K562 (cell line): ENCODE data around the gene PPIL6. TPM values are rescaled to one million over a fixed set of nuclear protein-coding genes. Genes with fewer than 3 reads are reported as not detected.

Source experiments
- ATAC-seq: fragments of 200-7000 bp; cut with Tn5 transposase; 3 replicates; pipeline ENCODE4 v1.9.1; 2020; ENCODE audit warnings: moderate library complexity
- BruUV-seq: library from RNA; stranded (reverse); fragments of 400-500 nt; replicated peaks from 2 replicates; lab custom pipeline; 2021; lab: Mats Ljungman, UMichigan
- CTCF ChIA-PET: fragments of 300-600 bp; formaldehyde crosslinking; extraction: SDS; loops from one replicate; lab custom pipeline; 2021; ENCODE audit warnings: low intra/inter-chr PET ratio; lab: Yijun Ruan, JAX
- POLR2A ChIA-PET: fragments of 300-600, 350-650 bp; sonication (Branson Sonifier 250); formaldehyde crosslinking; extraction: SDS; loops from one replicate; lab custom pipeline; 2021; ENCODE audit warnings: antibody characterized with exemption, inconsistent platforms; lab: Yijun Ruan, JAX
- DNase-seq, 4 experiments: peaks; one replicate each; pipeline versions ENCODE4 v3.0.0 to v3.0.0-alpha.2; 2011 to 2018; ENCODE audit warnings: low spot score in 3 of 4, mixed read lengths in 3 of 4; ENCODE audit errors: extremely low read depth in 1 of 4
- FAIRE-seq: peaks from 2 replicates; lab custom pipeline; 2011; peaks lifted over from hg19 to GRCh38; lab: Jason Lieb, UNC
- H2AFZ ChIP-seq: 2 replicates; pipeline ENCODE4 v1.6.0; 2011; ENCODE audit warnings: low read depth, low read length, control low read depth, inconsistent platforms
- H3K27ac ChIP-seq: fragments of 200-600 bp; 3 replicates; pipeline ENCODE4 v1.8.0; 2011; ENCODE audit warnings: low read depth, mild to moderate bottlenecking, control low read depth, inconsistent platforms, low read length, moderate library complexity, mixed read lengths; ENCODE audit errors: extremely low read depth
- H3K27me3 ChIP-seq, 2 experiments: fragments of 300-600 bp in 1 of 2; 2 replicates in 1 of 2; 3 replicates in 1 of 2; pipeline versions ENCODE4 v1.6.0 to v1.8.0; 2011; ENCODE audit warnings: inconsistent platforms in 2 of 2, low read length in 2 of 2, mild to moderate bottlenecking in 1 of 2, mixed read lengths in 1 of 2, moderate library complexity in 1 of 2; ENCODE audit not compliant: control insufficient read depth in 2 of 2, insufficient read depth in 2 of 2
- H3K36me3 ChIP-seq: fragments of 300-600 bp; 3 replicates; pipeline ENCODE4 v1.8.0; 2011; ENCODE audit warnings: mild to moderate bottlenecking, low read length, inconsistent platforms; ENCODE audit not compliant: control insufficient read depth, insufficient read depth
- H3K4me1 ChIP-seq, 2 experiments: fragments of 200-600 bp in 1 of 2; replicated peaks in 1 of 2; 2 replicates in 1 of 2; 3 replicates in 1 of 2; pipeline versions ENCODE4 v1.5.1 to v1.8.0; 2011; ENCODE audit warnings: inconsistent platforms in 2 of 2, low read length in 2 of 2, mild to moderate bottlenecking in 1 of 2, mixed read lengths in 1 of 2, moderate library complexity in 1 of 2; ENCODE audit not compliant: control insufficient read depth in 2 of 2, insufficient read depth in 2 of 2
- H3K4me2 ChIP-seq: 2 replicates; pipeline ENCODE4 v1.6.1; 2011; ENCODE audit warnings: low read length, control low read depth, inconsistent platforms, mixed read lengths; ENCODE audit not compliant: insufficient read depth
- H3K4me3 ChIP-seq: fragments of 200-600 bp; sonication (generic), shearing (Covaris generic); 2 replicates; pipeline ENCODE4 v1.5.1; 2016; ENCODE audit warnings: control low read depth, inconsistent platforms
- H3K79me2 ChIP-seq: fragments of 200-600 bp; 3 replicates; pipeline ENCODE4 v1.8.0; 2011; ENCODE audit warnings: low read length, inconsistent platforms; ENCODE audit not compliant: control insufficient read depth, insufficient read depth
- H3K9ac ChIP-seq, 2 experiments: 2 replicates each; pipeline versions ENCODE4 v1.6.0 to v1.6.1; 2011; ENCODE audit warnings: low read depth in 2 of 2, low read length in 2 of 2, control low read depth in 1 of 2, inconsistent platforms in 1 of 2, mild to moderate bottlenecking in 1 of 2, mixed read lengths in 1 of 2; ENCODE audit not compliant: insufficient read depth in 1 of 2
- H3K9me1 ChIP-seq: one replicate; pipeline ENCODE4 v1.6.0; 2011; ENCODE audit warnings: inconsistent platforms, mild to moderate bottlenecking, low read length, moderate library complexity; ENCODE audit not compliant: control insufficient read depth, insufficient read depth
- H3K9me3 ChIP-seq: replicated peaks from 2 replicates; pipeline ENCODE4 v1.5.1; 2011; ENCODE audit warnings: low read depth, low read length, inconsistent platforms; ENCODE audit not compliant: control insufficient read depth, insufficient read depth
- H4K20me1 ChIP-seq: replicated peaks from 2 replicates; pipeline ENCODE4 v1.6.1; 2011; ENCODE audit warnings: low read length, inconsistent platforms, mixed read lengths; ENCODE audit not compliant: control insufficient read depth, insufficient read depth
- CAMTA2 ChIP-seq: fragments of 250-450 bp; sonication (Bioruptor Pico); conservative IDR thresholded peaks from 2 replicates; pipeline ENCODE4 v1.5.1; 2022
- LEF1 ChIP-seq: fragments of 450-650 bp; IDR thresholded peaks from 2 replicates; pipeline ENCODE4 v1.6.1; 2016; ENCODE audit warnings: mild to moderate bottlenecking
- POLR2A ChIP-seq: fragments of 450-650 bp; conservative IDR thresholded peaks from 2 replicates; pipeline ENCODE4 v1.6.1; 2016
- POLR2AphosphoS2 ChIP-seq: IDR thresholded peaks from 2 replicates; pipeline ENCODE4 v1.6.1; 2012; ENCODE audit warnings: low read length, improper control_type of control experiment
- POLR2B ChIP-seq: fragments of 450-650 bp; IDR thresholded peaks from 2 replicates; pipeline ENCODE4 v1.6.1; 2018; ENCODE audit warnings: low read depth; ENCODE audit not compliant: partially characterized antibody
- SUPT5H ChIP-seq: fragments of 450-650 bp; IDR thresholded peaks from 2 replicates; pipeline ENCODE4 v1.6.1; 2016
- ZNF766 ChIP-seq: fragments of 200-800 bp; sonication (Bioruptor generic); conservative IDR thresholded peaks from 2 replicates; pipeline ENCODE4 v1.6.1; 2016; ENCODE audit warnings: missing genetic modification characterization, missing compliant biosample characterization
- WGBS: fragments of 100-300 bp; shearing (Covaris generic); methylation state at CpG from one replicate; pipeline ENCODE4 v1.1.6; 2016; ENCODE audit warnings: low coverage, mixed read lengths; ENCODE audit not compliant: insufficient coverage; ENCODE audit errors: missing lambda C conversion rate; 5-methylcytosine and 5-hydroxymethylcytosine counted together
- in situ Hi-C: fragments of 300-500 bp; cut with MboI; formaldehyde crosslinking; loops from 4 replicates; pipeline ENCODE4 v1.15.0; 2018; ENCODE audit warnings: inconsistent platforms, mixed read lengths
- intact Hi-C: fragments of 100-400 bp; cut with micrococcal nuclease; formaldehyde crosslinking; loops from 2 replicates; pipeline ENCODE4 v1.14.2; 2022
- polyA plus RNA-seq, 8 experiments: library from polyadenylated mRNA; depleted of rRNA in 4 of 8; stranded (reverse) in 5 of 8; unstranded in 3 of 8; fragments of >200 nt; fragmentation: Nextera tagmentation in 2 of 8; fragmentation: Illumina TruSeq in 1 of 8; extraction: Ambion mirVana in 2 of 8; extraction: Trizol in 1 of 8; gene quantifications; 2 replicates each; pipeline versions ENCODE4 v1.2.1 to v1.2.3, GENCODE V29; 2011 to 2014; ENCODE audit warnings: inconsistent platforms in 1 of 8, missing spikeins in 1 of 8
- total RNA-seq, 7 experiments: library from RNA; depleted of rRNA in 6 of 7; stranded (reverse); fragments of >200 nt in 6 of 7; fragmentation: Illumina TruSeq in 2 of 7; extraction: Trizol in 2 of 7; gene quantifications; 2 replicates each; pipeline versions ENCODE4 v1.2.1 to v1.2.3, GENCODE V29; 2011 to 2021; ENCODE audit warnings: low replicate concordance in 1 of 7

The PPIL6 gene
- total and polyA plus RNA-seq, 9 of the 15 experiments (the other 6 are each of a cell fraction or from before 2014, with no cell fraction given), result 0.03 to 0.98 (median 0.41) TPM; not detected in 1

DNA sequence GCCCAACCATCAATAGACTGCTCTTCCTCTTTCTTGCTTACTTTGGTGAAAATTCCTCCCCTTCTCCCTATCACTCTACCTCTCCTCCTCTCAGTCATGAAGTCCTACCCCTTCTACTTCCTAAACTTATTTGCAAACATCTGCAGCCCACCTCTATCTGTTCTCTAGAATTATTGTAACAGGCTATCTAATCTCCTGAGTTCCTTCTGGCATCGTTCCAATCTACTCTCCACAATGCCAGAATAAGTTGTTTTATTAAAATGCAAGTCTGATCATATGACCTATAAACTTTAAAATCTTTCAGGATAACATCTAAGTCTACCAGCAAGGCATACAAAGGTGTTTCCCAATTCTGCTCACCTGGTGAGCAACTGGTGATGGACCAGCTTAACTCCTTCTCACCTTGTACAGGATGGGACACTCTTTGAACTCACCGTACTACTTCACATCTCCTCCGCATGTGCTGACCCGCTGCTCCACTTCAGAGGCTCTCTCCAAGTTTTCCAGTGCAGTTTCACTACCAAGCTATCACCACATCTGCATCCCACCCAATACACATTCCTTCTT is 66.0 kb downstream of the PPIL6 start (continued):
- TF ChIP-seq ZNF766 (CRISPR knock-in tag) (no peak), CAMTA2 (CRISPR knock-in tag) (no peak)

DNA sequence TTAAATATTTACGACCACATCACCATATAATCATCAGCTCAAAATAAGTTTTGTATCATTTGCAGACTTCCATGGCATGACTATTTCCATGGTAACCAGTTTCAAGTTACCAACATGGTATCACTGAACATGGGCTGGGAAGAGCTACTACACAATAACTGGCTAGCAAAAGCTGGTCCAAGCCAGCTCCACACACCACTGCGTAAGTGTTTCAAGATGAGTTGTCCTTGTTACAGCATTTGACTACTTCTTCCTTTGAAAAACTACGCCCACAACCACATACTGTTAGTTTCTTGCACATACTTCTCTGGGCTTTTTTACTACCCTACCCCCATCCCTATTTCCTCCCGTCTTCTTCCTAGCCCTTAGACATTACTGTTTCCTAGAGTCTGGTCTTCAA is 66.7 kb downstream of the PPIL6 start:
- Histone ChIP-seq H2AFZ (no peak overlapping the region), H3K9ac (no peak overlapping the region)
- CTCF ChIA-PET, result no interaction called here
- intact Hi-C loops, result no loop called here
- in situ Hi-C loops, result no loop called here
- TF ChIP-seq POLR2AphosphoS2 (peak; percentile 22; the same call in 1 of the 2 replicates), LEF1 (no peak), POLR2A (peak; percentile 23; the same call in 1 of the 2 replicates), POLR2B (peak; percentile 35), SUPT5H (0 out of 2 replicates have a peak, but pooled peaks have one; percentile 21)
- TF ChIP-seq, all 486 proteins: peak for 4
- Histone ChIP-seq H3K27me3 (no peaks in the 10 kb centered on the region), H3K9me1 (no peaks in the 10 kb centered on the region), H3K36me3 (peaks cover 100% of the 10 kb centered on the region), H3K4me2 (no peak overlapping the region), H3K9me3 (no peaks in the 10 kb centered on the region), H3K4me3 (no peak overlapping the region), H3K4me1 (peaks cover 0 to 21% of the 10 kb centered on the region in 2 experiments; a peak in 2 of 5 replicates), H4K20me1 (peaks cover 5% of the 10 kb centered on the region; the same call in 1 of the 2 replicates), H3K79me2 (peaks cover 94% of the 10 kb centered on the region), H3K27ac (no peak overlapping the region)
- POLR2A ChIA-PET, result interaction anchor here (0.7 to 1.4 kb wide), 4 partner anchors 9 to 135 kb away, joined by 3 to 11 read pairs (median 3); partner anchors contain the start of gene CD164
- DNase-seq (no peak), ATAC-seq (peak; percentile 14), FAIRE-seq (no peak)
- BruUV-seq, result no TSS peak
- WGBS, result 98% methylated on average over 4 of the region's 4 CpGs
